ENCODE results near the gene HMX1. TPM values are rescaled to one million over a fixed set of nuclear protein-coding genes. Genes with fewer than 3 reads are reported as not detected.

Gene HMX1
- total and polyA plus RNA-seq, 2 experiments from 2014 or later: 0.69 TPM; not detected in 1

GRCh38 chr4:8882239-8882638 lies 10.6 kb upstream of the HMX1 start:
- H4K20me1 ChIP-seq (replicated peaks; ENCODE audit: insufficient read depth): 0 out of 2 replicates have a peak, but pooled peaks cover 3% of the 10 kb centered on the region
- no peak overlapping the region for H3K4me2 ChIP-seq
- no peaks in the 10 kb centered on the region for H3K79me2 ChIP-seq (replicated peaks; ENCODE audit: insufficient read depth)
- peaks cover 12% of the 10 kb centered on the region for H3K4me1 Mint-ChIP-seq
- no peak overlapping the region for H3K27ac ChIP-seq (ENCODE audit: low read depth)
- no peaks in the 10 kb centered on the region for H3K36me3 ChIP-seq (ENCODE audit: insufficient read depth)
- H3K4me1 ChIP-seq (ENCODE audit: insufficient read depth): peaks cover 12% of the 10 kb centered on the region
- no peak overlapping the region for H3K4me3 ChIP-seq
- DNase-seq (ENCODE audit: low spot score) (no peak), ATAC-seq (no peak)
- H2AFZ ChIP-seq: no peak overlapping the region
- H3K9me2 ChIP-seq (ENCODE audit: insufficient read depth): no peaks in the 10 kb centered on the region
- H3K27me3 ChIP-seq (ENCODE audit: insufficient read depth): peaks cover 85% of the 10 kb centered on the region
- peaks cover 86% of the 10 kb centered on the region for H3K27me3 Mint-ChIP-seq (ENCODE audit: insufficient read depth, low read depth, poor library complexity)
- H3K27ac Mint-ChIP-seq: no peak overlapping the region
- H3K9me3 Mint-ChIP-seq: peaks cover 15% of the 10 kb centered on the region; the same call in 2 of the 3 replicates
- no peak overlapping the region for H3K4me3 Mint-ChIP-seq
- H3K36me3 Mint-ChIP-seq (ENCODE audit: low read depth): peaks cover 5% of the 10 kb centered on the region; the same call in 2 of the 3 replicates
- TF ChIP-seq STAT1 (IDR thresholded peaks at IDR 0.05; ENCODE audit: unreplicated experiment): no peak
- TF ChIP-seq, protein P1, sequence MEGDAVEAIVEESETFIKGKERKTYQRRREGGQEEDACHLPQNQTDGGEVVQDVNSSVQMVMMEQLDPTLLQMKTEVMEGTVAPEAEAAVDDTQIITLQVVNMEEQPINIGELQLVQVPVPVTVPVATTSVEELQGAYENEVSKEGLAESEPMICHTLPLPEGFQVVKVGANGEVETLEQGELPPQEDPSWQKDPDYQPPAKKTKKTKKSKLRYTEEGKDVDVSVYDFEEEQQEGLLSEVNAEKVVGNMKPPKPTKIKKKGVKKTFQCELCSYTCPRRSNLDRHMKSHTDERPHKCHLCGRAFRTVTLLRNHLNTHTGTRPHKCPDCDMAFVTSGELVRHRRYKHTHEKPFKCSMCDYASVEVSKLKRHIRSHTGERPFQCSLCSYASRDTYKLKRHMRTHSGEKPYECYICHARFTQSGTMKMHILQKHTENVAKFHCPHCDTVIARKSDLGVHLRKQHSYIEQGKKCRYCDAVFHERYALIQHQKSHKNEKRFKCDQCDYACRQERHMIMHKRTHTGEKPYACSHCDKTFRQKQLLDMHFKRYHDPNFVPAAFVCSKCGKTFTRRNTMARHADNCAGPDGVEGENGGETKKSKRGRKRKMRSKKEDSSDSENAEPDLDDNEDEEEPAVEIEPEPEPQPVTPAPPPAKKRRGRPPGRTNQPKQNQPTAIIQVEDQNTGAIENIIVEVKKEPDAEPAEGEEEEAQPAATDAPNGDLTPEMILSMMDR (conservative IDR thresholded peaks at IDR 0.05; ENCODE audit: low read depth in 2 of 2): 0 out of 4 replicates have a peak, but pooled peaks of 1 of the 2 experiments have one; percentile 21
- TF ChIP-seq NANOG (IDR thresholded peaks at IDR 0.05; ENCODE audit: borderline replicate concordance): no peak
- TF ChIP-seq, protein P2, sequence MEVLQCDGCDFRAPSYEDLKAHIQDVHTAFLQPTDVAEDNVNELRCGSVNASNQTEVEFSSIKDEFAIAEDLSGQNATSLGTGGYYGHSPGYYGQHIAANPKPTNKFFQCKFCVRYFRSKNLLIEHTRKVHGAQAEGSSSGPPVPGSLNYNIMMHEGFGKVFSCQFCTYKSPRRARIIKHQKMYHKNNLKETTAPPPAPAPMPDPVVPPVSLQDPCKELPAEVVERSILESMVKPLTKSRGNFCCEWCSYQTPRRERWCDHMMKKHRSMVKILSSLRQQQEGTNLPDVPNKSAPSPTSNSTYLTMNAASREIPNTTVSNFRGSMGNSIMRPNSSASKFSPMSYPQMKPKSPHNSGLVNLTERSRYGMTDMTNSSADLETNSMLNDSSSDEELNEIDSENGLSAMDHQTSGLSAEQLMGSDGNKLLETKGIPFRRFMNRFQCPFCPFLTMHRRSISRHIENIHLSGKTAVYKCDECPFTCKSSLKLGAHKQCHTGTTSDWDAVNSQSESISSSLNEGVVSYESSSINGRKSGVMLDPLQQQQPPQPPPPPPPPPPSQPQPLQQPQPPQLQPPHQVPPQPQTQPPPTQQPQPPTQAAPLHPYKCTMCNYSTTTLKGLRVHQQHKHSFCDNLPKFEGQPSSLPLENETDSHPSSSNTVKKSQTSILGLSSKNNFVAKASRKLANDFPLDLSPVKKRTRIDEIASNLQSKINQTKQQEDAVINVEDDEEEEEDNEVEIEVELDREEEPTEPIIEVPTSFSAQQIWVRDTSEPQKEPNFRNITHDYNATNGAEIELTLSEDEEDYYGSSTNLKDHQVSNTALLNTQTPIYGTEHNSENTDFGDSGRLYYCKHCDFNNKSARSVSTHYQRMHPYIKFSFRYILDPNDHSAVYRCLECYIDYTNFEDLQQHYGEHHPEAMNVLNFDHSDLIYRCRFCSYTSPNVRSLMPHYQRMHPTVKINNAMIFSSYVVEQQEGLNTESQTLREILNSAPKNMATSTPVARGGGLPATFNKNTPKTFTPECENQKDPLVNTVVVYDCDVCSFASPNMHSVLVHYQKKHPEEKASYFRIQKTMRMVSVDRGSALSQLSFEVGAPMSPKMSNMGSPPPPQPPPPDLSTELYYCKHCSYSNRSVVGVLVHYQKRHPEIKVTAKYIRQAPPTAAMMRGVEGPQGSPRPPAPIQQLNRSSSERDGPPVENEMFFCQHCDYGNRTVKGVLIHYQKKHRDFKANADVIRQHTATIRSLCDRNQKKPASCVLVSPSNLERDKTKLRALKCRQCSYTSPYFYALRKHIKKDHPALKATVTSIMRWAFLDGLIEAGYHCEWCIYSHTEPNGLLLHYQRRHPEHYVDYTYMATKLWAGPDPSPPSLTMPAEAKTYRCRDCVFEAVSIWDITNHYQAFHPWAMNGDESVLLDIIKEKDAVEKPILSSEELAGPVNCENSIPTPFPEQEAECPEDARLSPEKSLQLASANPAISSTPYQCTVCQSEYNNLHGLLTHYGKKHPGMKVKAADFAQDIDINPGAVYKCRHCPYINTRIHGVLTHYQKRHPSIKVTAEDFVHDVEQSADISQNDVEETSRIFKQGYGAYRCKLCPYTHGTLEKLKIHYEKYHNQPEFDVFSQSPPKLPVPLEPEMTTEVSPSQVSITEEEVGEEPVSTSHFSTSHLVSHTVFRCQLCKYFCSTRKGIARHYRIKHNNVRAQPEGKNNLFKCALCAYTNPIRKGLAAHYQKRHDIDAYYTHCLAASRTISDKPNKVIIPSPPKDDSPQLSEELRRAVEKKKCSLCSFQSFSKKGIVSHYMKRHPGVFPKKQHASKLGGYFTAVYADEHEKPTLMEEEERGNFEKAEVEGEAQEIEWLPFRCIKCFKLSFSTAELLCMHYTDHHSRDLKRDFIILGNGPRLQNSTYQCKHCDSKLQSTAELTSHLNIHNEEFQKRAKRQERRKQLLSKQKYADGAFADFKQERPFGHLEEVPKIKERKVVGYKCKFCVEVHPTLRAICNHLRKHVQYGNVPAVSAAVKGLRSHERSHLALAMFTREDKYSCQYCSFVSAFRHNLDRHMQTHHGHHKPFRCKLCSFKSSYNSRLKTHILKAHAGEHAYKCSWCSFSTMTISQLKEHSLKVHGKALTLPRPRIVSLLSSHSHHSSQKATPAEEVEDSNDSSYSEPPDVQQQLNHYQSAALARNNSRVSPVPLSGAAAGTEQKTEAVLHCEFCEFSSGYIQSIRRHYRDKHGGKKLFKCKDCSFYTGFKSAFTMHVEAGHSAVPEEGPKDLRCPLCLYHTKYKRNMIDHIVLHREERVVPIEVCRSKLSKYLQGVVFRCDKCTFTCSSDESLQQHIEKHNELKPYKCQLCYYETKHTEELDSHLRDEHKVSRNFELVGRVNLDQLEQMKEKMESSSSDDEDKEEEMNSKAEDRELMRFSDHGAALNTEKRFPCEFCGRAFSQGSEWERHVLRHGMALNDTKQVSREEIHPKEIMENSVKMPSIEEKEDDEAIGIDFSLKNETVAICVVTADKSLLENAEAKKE (CRISPR knock-in tag; IDR thresholded peaks at IDR 0.05): no peak
- no peak for TF ChIP-seq ETS1 (IDR thresholded peaks at IDR 0.05)
- H3F3A ChIP-seq (replicated peaks; ENCODE audit: low read depth): no peaks in the 10 kb centered on the region
